H1 (cell line): ENCODE data around the gene AKT1S1. TPM values are rescaled to one million over a fixed set of nuclear protein-coding genes. Genes with fewer than 3 reads are reported as not detected.

Experiments used
- CTCF ChIA-PET: fragments of 300-600 bp; sonication (Branson Sonifier 250); formaldehyde crosslinking; loops from one replicate; lab custom pipeline; 2021; ENCODE audit not compliant: partially characterized antibody; lab: Charles Lee
- POLR2A ChIA-PET: fragments of 300-600 bp; sonication (Branson Sonifier 250); formaldehyde crosslinking; loops from one replicate; lab custom pipeline; 2021; ENCODE audit warnings: inconsistent platforms; ENCODE audit not compliant: partially characterized antibody; lab: Charles Lee
- DNase-seq, 2 experiments: peaks; one replicate each; pipeline versions ENCODE4 v3.0.0 to v3.0.0-alpha.2; 2010 to 2022; ENCODE audit warnings: low spot score in 2 of 2, low read depth in 1 of 2, mixed read lengths in 1 of 2
- FAIRE-seq: peaks from 2 replicates; lab custom pipeline; 2011; peaks lifted over from hg19 to GRCh38; lab: Jason Lieb, UNC
- H2AFZ ChIP-seq: 2 replicates; pipeline ENCODE4 v1.8.1; 2012; ENCODE audit warnings: low read length, inconsistent platforms
- H2AK5ac ChIP-seq: 2 replicates; pipeline ENCODE4 v1.6.1; 2013; ENCODE audit warnings: low read depth, low read length
- H2BK120ac ChIP-seq: replicated peaks from 2 replicates; pipeline ENCODE3; 2013; ENCODE audit warnings: low read depth, low read length, inconsistent platforms
- H2BK12ac ChIP-seq: 2 replicates; pipeline ENCODE4 v1.6.1; 2013; ENCODE audit warnings: low read depth, low read length
- H2BK15ac ChIP-seq: 2 replicates; pipeline ENCODE4 v1.6.1; 2013; ENCODE audit warnings: low read length
- H2BK20ac ChIP-seq: 2 replicates; pipeline ENCODE4 v1.6.1; 2013; ENCODE audit warnings: low read length
- H2BK5ac ChIP-seq: 2 replicates; pipeline ENCODE4 v1.6.1; 2013; ENCODE audit warnings: low read depth, low read length
- H3K14ac ChIP-seq: 2 replicates; pipeline ENCODE4 v1.6.1; 2013; ENCODE audit warnings: inconsistent platforms; ENCODE audit not compliant: insufficient read length
- H3K18ac ChIP-seq: 2 replicates; pipeline ENCODE4 v1.6.1; 2013; ENCODE audit warnings: low read length; ENCODE audit errors: extremely low read depth
- H3K23ac ChIP-seq: 2 replicates; pipeline ENCODE4 v1.6.1; 2013; ENCODE audit warnings: inconsistent platforms; ENCODE audit not compliant: insufficient read length
- H3K23me2 ChIP-seq: 2 replicates; pipeline ENCODE4 v1.6.1; 2013; ENCODE audit warnings: low read depth, low read length
- H3K27ac ChIP-seq: 2 replicates; pipeline ENCODE4 v1.6.1; 2011; ENCODE audit warnings: low read depth, low read length, inconsistent platforms
- H3K27me3 ChIP-seq, 4 experiments: replicated peaks in 1 of 4; 1 replicate in 1 of 4; 2 replicates in 3 of 4; pipeline versions ENCODE4 v1.6.1 to v1.8.1; 2011 to 2013; ENCODE audit warnings: low read length in 3 of 4, mild to moderate bottlenecking in 3 of 4, inconsistent platforms in 2 of 4, mixed read lengths in 2 of 4, moderate library complexity in 1 of 4; ENCODE audit not compliant: control insufficient read depth in 3 of 4, insufficient read depth in 3 of 4; ENCODE audit errors: extremely low read depth in 1 of 4
- H3K36me3 ChIP-seq, 4 experiments: 2 replicates each; pipeline versions ENCODE4 v1.6.1 to v1.8.1; 2011 to 2013; ENCODE audit warnings: mild to moderate bottlenecking in 4 of 4, low read length in 3 of 4, moderate library complexity in 2 of 4, control low read depth in 1 of 4, inconsistent platforms in 1 of 4; ENCODE audit not compliant: insufficient read depth in 4 of 4, control insufficient read depth in 2 of 4
- H3K4ac ChIP-seq: replicated peaks from 2 replicates; pipeline ENCODE3; 2013; ENCODE audit warnings: low read length, low read depth, mixed read lengths, inconsistent platforms; ENCODE audit not compliant: insufficient read length
- H3K4me1 ChIP-seq, 4 experiments: replicated peaks in 1 of 4; 1 replicate in 1 of 4; 2 replicates in 3 of 4; pipeline versions ENCODE4 v1.6.1 to v1.8.1; 2011 to 2013; ENCODE audit warnings: low read length in 3 of 4, inconsistent platforms in 2 of 4, mixed read lengths in 1 of 4; ENCODE audit not compliant: insufficient read depth in 4 of 4, control insufficient read depth in 3 of 4
- H3K4me2 ChIP-seq, 2 experiments: 2 replicates each; pipeline versions ENCODE4 v1.6.1 to v1.8.1; 2011 to 2013; ENCODE audit warnings: low read depth in 2 of 2, low read length in 2 of 2, control low read depth in 1 of 2, inconsistent platforms in 1 of 2, mild to moderate bottlenecking in 1 of 2; ENCODE audit not compliant: insufficient read depth in 1 of 2
- H3K4me3 ChIP-seq, 4 experiments: fragments of 200-600, 300-600 bp in 1 of 4; sonication (generic), shearing (Covaris generic), sonication (Bioruptor Twin) in 1 of 4; 2 replicates each; pipeline versions ENCODE4 v1.5.1 to v1.8.1; 2011 to 2016; ENCODE audit warnings: low read length in 4 of 4, low read depth in 3 of 4, control low read depth in 2 of 4, inconsistent platforms in 2 of 4, mild to moderate bottlenecking in 2 of 4, mixed read lengths in 1 of 4, moderate library complexity in 1 of 4; ENCODE audit not compliant: insufficient read depth in 2 of 4; ENCODE audit errors: extremely low read depth in 1 of 4
- H3K56ac ChIP-seq: replicated peaks from 2 replicates; pipeline ENCODE3; 2013; ENCODE audit warnings: low read depth, mild to moderate bottlenecking, mixed read lengths, low read length, inconsistent platforms; ENCODE audit not compliant: insufficient read length
- H3K79me1 ChIP-seq: 2 replicates; pipeline ENCODE4 v1.6.1; 2013; ENCODE audit warnings: low read depth, low read length, control low read depth
- H3K79me2 ChIP-seq, 2 experiments: 2 replicates each; pipeline versions ENCODE4 v1.6.1 to v1.8.1; 2012 to 2013; ENCODE audit warnings: low read length in 2 of 2, mild to moderate bottlenecking in 2 of 2, inconsistent platforms in 1 of 2; ENCODE audit not compliant: insufficient read depth in 2 of 2, control insufficient read depth in 1 of 2
- H3K9ac ChIP-seq, 4 experiments: replicated peaks in 1 of 4; 1 replicate in 1 of 4; 2 replicates in 3 of 4; pipeline versions ENCODE4 v1.6.1 to v1.8.1; 2011 to 2013; ENCODE audit warnings: low read depth in 3 of 4, low read length in 3 of 4, control low read depth in 2 of 4, mild to moderate bottlenecking in 2 of 4, moderate library complexity in 2 of 4, inconsistent platforms in 1 of 4; ENCODE audit errors: extremely low read depth in 1 of 4
- H3K9me3 ChIP-seq, 2 experiments: 2 replicates each; pipeline versions ENCODE4 v1.6.1 to v1.8.1; 2012 to 2013; ENCODE audit warnings: mild to moderate bottlenecking in 2 of 2, moderate library complexity in 2 of 2, control low read depth in 1 of 2, inconsistent platforms in 1 of 2, low read depth in 1 of 2, low read length in 1 of 2, mixed read lengths in 1 of 2; ENCODE audit not compliant: insufficient read depth in 2 of 2
- H4K20me1 ChIP-seq, 2 experiments: replicated peaks in 1 of 2; 2 replicates each; pipeline versions ENCODE3 to v1.8.1; 2011 to 2013; ENCODE audit warnings: inconsistent platforms in 2 of 2, low read length in 2 of 2, mild to moderate bottlenecking in 1 of 2; ENCODE audit not compliant: insufficient read depth in 2 of 2, control insufficient read depth in 1 of 2
- H4K5ac ChIP-seq: 2 replicates; pipeline ENCODE4 v1.6.1; 2013; ENCODE audit warnings: low read length, low read depth, mixed read lengths, inconsistent platforms; ENCODE audit not compliant: insufficient read length
- H4K8ac ChIP-seq: 2 replicates; pipeline ENCODE4 v1.8.0; 2013; ENCODE audit warnings: mild to moderate bottlenecking, moderate library complexity, low read length, inconsistent platforms; ENCODE audit not compliant: insufficient read depth; ENCODE audit errors: extremely low read depth
- H4K91ac ChIP-seq: replicated peaks from 2 replicates; pipeline ENCODE3; 2013; ENCODE audit warnings: low read length, mixed read lengths, inconsistent platforms; ENCODE audit not compliant: insufficient read length
- E2F6 ChIP-seq: IDR thresholded peaks from 2 replicates; pipeline ENCODE4 v1.6.1; 2012; ENCODE audit warnings: inconsistent platforms
- WGBS, 2 experiments: shearing (Covaris generic) in 1 of 2; methylation state at CpG; one replicate each; pipeline versions ENCODE4 v1.1.6 to v1.1.7; 2013 to 2015; ENCODE audit warnings: low lambda C conversion rate in 2 of 2, mixed read lengths in 2 of 2, inconsistent platforms in 1 of 2, low coverage in 1 of 2, missing lambda C conversion rate in 1 of 2; ENCODE audit not compliant: insufficient replicate concordance in 2 of 2, insufficient coverage in 1 of 2, insufficient read length in 1 of 2; ENCODE audit errors: extremely low coverage in 1 of 2, missing lambda C conversion rate in 1 of 2; 5-methylcytosine and 5-hydroxymethylcytosine counted together
- polyA plus RNA-seq, 7 experiments: library from polyadenylated mRNA; depleted of rRNA in 3 of 7; stranded (reverse) in 5 of 7; unstranded in 2 of 7; fragments of >200 nt in 5 of 7; fragments of 200-250 nt in 2 of 7; gene quantifications; 1 replicate in 5 of 7; 2 replicates in 1 of 7; 4 replicates in 1 of 7; pipeline versions ENCODE4 v1.2.1 to v1.2.3, GENCODE V29; 2011 to 2013; ENCODE audit warnings: missing spikeins in 2 of 7, mixed read lengths in 2 of 7
- total RNA-seq: library from RNA; stranded (reverse); fragmentation: NEBNext Ultra II Directional; extraction: Animal tissue kit (Norgen Biotek cat#: 25700); gene quantifications from 2 replicates; pipeline ENCODE4 v1.2.1, GENCODE V29; 2021

Gene AKT1S1
- total and polyA plus RNA-seq, 2 of the 8 experiments (the other 6 are each of a cell fraction or from before 2014, with no cell fraction given): 40.7 to 45.9 TPM

GRCh38 chr19:49926515-49926914, 49.4 kb upstream of the AKT1S1 start:
- Histone ChIP-seq H2BK12ac (no peak overlapping the region), H4K20me1 (peaks cover 27 to 38% of the 10 kb centered on the region in 2 experiments), H3K27me3 (no peaks in the 10 kb centered on the region), H3K4me2 (no peak overlapping the region; a peak in 1 of 4 replicates), H3K18ac (no peak overlapping the region), H3K23me2 (peaks cover 9% of the 10 kb centered on the region), H3K4ac (no peak overlapping the region), H2AK5ac (no peak overlapping the region), H3K4me3 (no peak overlapping the region), H2BK20ac (no peak overlapping the region), H3K9ac (no peak overlapping the region; a peak in 2 of 7 replicates), H2AFZ (no peak overlapping the region), H3K79me2 (peaks cover 24 to 74% of the 10 kb centered on the region in 2 experiments), H3K4me1 (peaks cover 0 to 16% (median 3%) of the 10 kb centered on the region in 4 experiments; a peak in 5 of 7 replicates), H2BK120ac (no peak overlapping the region), H3K79me1 (peaks cover 19% of the 10 kb centered on the region), H2BK5ac (no peak overlapping the region), H3K14ac (no peak overlapping the region), H3K9me3 (no peaks in the 10 kb centered on the region), H3K27ac (no peak overlapping the region), H4K8ac (no peak overlapping the region; the same call in 1 of the 2 replicates), H4K5ac (no peak overlapping the region), H2BK15ac (no peak overlapping the region), H3K36me3 (peaks cover 19 to 41% (median 28%) of the 10 kb centered on the region in 4 experiments), H3K23ac (no peak overlapping the region), H4K91ac (no peak overlapping the region), H3K56ac (no peak overlapping the region)
- POLR2A ChIA-PET: interaction anchor here (1.1 to 15.1 kb wide), 4 partner anchors 14 to 76 kb away, joined by 3 to 373 read pairs (median 12); partner anchors contain the start of gene PTOV1
- CTCF ChIA-PET: interaction anchor here (3.2 kb wide), 1 partner anchor 12 kb away, joined by 18 read pairs; no protein-coding TSS in a partner anchor
- FAIRE-seq: no peak
- WGBS, 2 experiments: 90% methylated on average over 10 of the region's 10 CpGs; no CpG with 5 or more reads in 1 of the 2 experiments
- no peak for DNase-seq
- no peak for TF ChIP-seq E2F6
